NCI-H1930 (cell line): ENCODE results near the gene CDH4.

Experiments
- DNase-seq, 2 experiments: peaks; one replicate each; lab custom pipeline; 2025; lab: John Stamatoyannopoulos, UW

The CDH4 gene

GRCh38 chr20:61671559-61671958 lies 419.5 kb downstream of the CDH4 start:
- DNase-seq: no peak

- no peak for DNase-seq
These were observed 421.2 kb downstream of the CDH4 start for GRCh38 chr20:61673152-61673847.

- no peak for DNase-seq
These were observed 422.1 kb downstream of the CDH4 start for GRCh38 chr20:61674121-61674520.

DNA sequence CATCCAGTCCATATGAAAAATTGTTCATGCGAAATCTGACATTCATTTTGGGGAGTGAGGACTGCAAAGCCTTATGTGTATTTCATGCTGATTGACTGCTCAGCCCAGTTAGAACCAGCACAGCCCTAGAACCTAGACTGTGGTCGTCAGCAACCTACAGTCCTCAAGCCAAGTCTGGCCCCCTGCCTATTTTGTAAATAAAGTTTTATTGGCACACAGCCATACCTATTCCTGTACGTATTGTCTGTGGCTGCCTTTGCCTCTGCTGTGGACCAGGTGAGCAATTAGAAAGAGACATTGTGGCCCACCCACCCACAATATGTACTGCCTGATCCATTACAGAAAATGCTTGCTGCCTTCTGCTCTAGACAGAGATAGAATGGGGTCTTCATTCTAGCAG lies 422.6 kb downstream of the CDH4 start:
- DNase-seq: no peak

DNA sequence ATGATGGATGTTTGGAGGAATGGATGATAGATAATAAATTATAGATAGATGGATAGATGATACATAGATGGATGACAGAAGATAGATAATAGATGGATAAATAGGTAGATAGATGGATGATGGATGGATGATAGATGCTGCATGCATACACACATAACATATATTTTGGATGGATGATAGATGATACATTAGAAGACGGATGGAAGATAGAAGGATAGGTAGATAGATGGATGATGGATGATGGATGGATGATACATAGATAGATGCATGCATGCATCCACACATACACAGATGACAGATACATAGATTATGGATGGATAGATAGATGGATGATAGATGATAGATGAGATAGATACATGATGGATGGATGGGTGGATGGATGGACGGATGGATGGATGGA lies 425.9 kb downstream of the CDH4 start:
- DNase-seq: no peak

- no peak for DNase-seq
These were observed 426.4 kb downstream of the CDH4 start for GRCh38 chr20:61678437-61678836.

DNA sequence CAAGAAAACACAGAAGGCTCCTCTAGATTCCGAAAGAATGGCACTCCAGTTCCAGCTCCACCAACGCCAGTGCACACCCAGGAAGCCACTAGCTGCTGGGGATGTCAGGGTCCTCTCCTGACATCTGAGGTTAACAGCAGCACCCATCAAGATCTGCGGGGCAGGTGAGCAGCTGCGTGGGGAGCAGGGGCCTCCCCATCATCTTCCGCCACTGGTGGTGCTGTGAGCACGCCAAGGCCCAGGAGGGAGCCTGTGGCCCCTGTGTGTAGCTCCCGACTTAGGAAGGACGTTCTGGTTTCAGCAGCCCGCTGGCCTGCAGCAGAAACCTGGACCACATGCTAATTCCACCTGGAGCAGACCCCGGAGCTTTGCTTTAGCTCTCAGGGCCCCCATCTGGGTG lies 427.4 kb downstream of the CDH4 start:
- DNase-seq: no peak

- no peak for DNase-seq
These were observed 428.0 kb downstream of the CDH4 start for GRCh38 chr20:61680096-61680495.

DNA sequence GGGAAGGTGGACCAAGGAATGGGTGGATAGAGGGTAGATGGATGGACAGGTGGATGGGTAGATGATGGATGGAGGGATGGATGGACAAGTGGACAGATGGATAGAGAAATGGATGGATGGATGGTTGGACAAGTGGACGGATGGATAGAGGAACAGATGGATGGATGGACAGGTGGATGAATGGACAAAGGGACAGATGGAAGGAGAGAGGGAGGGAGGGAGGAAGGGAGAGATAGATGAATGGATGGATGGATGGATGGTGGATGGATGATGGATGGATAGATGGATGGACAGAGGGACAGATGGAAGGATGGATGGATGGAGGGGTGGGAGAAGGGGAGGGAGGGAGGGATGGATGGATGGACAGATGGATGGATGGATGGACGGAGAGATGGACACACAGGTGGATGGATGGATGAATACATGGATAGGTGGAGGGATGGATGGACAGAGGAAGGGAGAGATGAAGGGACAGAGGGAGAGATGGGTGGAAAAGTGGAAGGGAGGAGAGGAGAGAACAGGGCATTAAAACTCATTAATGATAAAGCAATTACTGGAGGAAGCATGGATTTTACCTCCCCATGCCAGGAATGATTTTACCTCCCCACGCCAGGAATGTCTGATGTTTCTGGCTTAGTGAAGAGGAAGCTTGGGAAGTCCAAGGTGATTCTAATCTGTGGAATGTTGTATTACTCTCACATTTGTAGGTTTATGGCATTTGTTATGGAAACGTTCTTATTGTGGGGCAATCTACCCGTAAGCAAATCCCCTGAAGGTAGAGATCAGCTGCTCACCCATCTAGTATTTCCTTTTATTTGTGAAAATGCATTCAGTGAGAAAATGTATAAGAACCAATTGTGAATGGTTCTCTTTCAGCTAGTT lies 430.3 kb downstream of the CDH4 start:
- no peak for DNase-seq

- no peak for DNase-seq
These were observed 431.1 kb downstream of the CDH4 start for GRCh38 chr20:61682996-61683681.

DNA sequence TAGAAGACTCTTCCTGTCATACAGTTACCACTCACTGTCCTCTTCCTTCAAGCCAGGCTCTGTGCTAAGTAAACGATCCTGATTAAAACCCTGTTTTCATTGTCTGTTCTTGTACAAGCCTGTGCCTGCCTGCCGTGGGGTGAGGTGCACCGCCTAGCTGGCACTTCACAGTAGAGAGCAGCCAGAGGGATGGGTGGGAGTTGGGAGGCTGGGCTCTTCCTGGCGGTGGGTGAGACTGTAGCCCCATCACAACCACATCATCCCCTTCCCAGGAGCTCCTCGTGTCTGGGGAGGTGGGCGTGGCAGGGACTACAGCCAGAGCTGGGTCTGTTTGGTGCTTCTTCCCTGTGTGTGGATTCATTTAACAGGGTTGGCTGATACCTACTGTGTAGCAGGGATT lies 431.7 kb downstream of the CDH4 start:
- DNase-seq: no peak

GRCh38 chr20:61684136-61684535 lies 432.1 kb downstream of the CDH4 start:
- DNase-seq: no peak

DNA sequence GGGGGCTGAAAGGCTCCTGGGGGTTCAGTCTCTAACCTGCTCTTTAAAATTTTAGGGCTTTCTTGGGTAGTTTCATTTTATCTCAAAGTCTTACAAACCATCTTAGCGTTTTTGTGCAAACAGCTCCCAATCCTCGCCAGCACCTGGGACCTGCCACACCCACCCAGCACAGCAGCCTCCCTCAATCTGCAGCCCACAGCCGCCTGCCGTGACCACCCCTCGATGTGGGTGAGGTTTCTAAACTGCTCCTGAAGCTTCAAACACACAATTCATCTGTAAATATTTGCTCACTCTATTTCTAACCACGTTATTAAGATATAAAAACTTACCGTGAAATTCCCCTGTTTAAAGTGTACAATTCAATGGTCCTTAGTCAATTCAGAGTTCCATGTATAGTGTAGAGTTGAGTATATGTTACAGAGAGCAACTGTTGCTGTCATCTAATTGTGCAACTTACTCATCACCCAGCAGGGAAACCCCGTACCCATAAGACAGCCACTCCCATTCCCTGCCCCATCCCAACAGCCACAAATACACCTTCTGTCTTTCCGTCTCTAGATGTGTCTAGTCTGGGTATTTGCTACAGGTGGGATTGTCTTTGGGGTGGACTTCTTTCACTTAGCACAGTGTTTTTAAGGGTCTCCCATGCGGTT lies 432.6 kb downstream of the CDH4 start:
- no peak for DNase-seq

- no peak for DNase-seq
These were observed 433.4 kb downstream of the CDH4 start for GRCh38 chr20:61685462-61685861.

GRCh38 chr20:61686051-61686936 lies 434.2 kb downstream of the CDH4 start:
- DNase-seq: no peak

- DNase-seq: no peak
These were observed 436.4 kb downstream of the CDH4 start for GRCh38 chr20:61688411-61688810.

DNA sequence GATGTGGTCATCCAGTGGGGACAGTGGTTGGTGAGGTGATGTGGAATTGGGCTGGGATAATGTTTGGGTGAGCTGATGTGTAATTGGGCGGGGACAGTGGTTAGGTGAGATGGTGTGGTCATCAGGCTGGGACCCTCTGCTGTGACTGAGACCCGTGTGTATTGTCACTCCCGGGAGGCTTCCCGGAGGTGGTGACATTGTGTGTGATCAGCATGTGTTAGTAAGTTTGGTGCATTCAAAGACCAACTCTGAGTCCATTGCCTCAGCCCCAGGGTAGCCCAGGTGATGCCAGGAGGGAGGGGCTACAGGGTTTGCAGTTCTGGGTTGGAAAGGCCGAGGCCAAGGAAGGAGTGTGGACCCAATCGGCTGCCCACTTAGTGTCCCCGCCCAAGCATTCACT lies 438.1 kb downstream of the CDH4 start:
- DNase-seq: no peak

DNA sequence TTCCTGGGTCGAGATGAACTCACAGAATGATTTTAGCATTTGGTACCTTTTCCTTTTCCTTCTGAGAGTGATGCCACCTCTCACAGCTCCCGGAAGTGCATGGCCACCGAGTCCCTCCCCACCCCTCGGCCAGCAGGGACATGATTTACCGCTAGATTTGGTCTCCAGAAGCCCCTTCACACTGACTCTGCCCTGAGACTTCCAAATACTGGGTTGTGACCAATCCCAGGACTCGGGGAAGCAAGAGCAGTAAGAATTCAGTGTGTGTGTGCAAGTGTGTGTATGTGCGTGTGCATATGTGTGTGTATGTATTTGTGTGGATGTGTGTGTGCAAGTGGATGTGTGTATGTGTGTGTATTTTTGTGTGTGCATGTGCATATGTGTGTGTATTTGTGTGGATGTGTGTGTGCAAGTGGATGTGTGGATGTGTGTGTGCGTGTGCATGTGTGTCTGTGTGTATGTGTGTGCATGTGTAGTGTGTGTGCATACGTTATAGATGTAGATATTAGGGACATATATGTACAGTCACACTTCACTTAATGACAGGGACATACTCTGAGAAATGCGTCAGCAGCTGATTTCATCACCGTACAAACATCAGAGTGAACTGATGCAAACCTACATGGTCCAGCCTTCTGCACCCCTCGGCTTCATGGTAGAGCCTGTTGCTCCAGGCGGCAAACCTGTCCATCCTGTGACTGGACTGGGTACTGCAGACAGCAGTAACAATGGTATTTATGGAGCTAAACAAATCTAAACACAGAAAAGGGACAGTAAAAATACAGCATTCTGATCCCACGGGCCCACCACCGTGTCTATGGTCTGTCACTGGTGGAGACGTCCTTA lies 439.2 kb downstream of the CDH4 start:
- DNase-seq: no peak

GRCh38 chr20:61691978-61692377 lies 439.9 kb downstream of the CDH4 start:
- no peak for DNase-seq

GRCh38 chr20:61692479-61692878 lies 440.4 kb downstream of the CDH4 start:
- DNase-seq: no peak
